Measurements from ENCODE around the gene DLG1.

- TF ChIP-seq CTCF (conservative IDR thresholded peaks at IDR 0.05; ENCODE audit: low read depth, low read length) = no peak
- TF ChIP-seq USF2 (IDR thresholded peaks at IDR 0.05; ENCODE audit: low read depth, low read length) = no peak
Measured at GRCh38 chr3:197137751-197138150, 160.7 kb downstream of the DLG1 start.

Data from IMR-90 (cell line).